SK-N-SH (cell line): ENCODE data around the gene TRHDE.

Source experiments
- CHD2 ChIP-seq: fragments of 150-350 bp; IDR thresholded peaks from 2 replicates; pipeline ENCODE4 v1.6.1; 2018; ENCODE audit warnings: low read length; ENCODE audit not compliant: partially characterized antibody
- CTCF ChIP-seq: fragments of 200-600 bp; sonication (generic); IDR thresholded peaks from 2 replicates; pipeline ENCODE4 v1.6.1; 2017; ENCODE audit warnings: antibody characterized with exemption, mild to moderate bottlenecking, moderate library complexity
- EP300 ChIP-seq, 2 experiments: IDR thresholded peaks; 2 replicates each; pipeline versions ENCODE4 v1.4.0 to v1.6.1; 2012; ENCODE audit warnings: borderline replicate concordance in 1 of 2, low read depth in 1 of 2, low read length in 1 of 2
- EZH2phosphoT487 ChIP-seq: fragments of 200-600 bp; sonication (generic); IDR thresholded peaks from 2 replicates; pipeline ENCODE4 v1.6.1; 2017; ENCODE audit warnings: low read depth, mixed run types, mild to moderate bottlenecking, antibody characterized with exemption, moderate library complexity, borderline replicate concordance
- POLR2AphosphoS5 ChIP-seq: IDR thresholded peaks from 2 replicates; pipeline ENCODE4 v1.6.1; 2012; ENCODE audit warnings: low read depth, low read length
- REST ChIP-seq: IDR thresholded peaks from 2 replicates; pipeline ENCODE4 v1.6.1; 2012; ENCODE audit warnings: mild to moderate bottlenecking, low read depth, low read length, moderate library complexity
- RFX5 ChIP-seq: IDR thresholded peaks from 2 replicates; pipeline ENCODE4 v1.6.1; 2012; ENCODE audit warnings: mild to moderate bottlenecking, improper control_type of control experiment, low read length
- TEAD4 ChIP-seq: IDR thresholded peaks from 2 replicates; pipeline ENCODE4 v1.4.0; 2012; ENCODE audit warnings: mild to moderate bottlenecking, borderline replicate concordance; ENCODE audit not compliant: insufficient read depth
- USF2 ChIP-seq: fragments of 150-350 bp; IDR thresholded peaks from 2 replicates; pipeline ENCODE4 v1.6.1; 2017; ENCODE audit warnings: antibody characterized with exemption, low read length, low read depth, borderline replicate concordance
- ZBTB33 ChIP-seq: IDR thresholded peaks from 2 replicates; pipeline ENCODE4 v1.4.0; 2012; ENCODE audit warnings: low read depth, borderline replicate concordance
- TF ChIP-seq, protein P1 (sequence below): IDR thresholded peaks from 2 replicates; pipeline ENCODE4 v1.4.0; 2012; ENCODE audit warnings: low read depth, borderline replicate concordance
- TF ChIP-seq, protein P2 (sequence below): IDR thresholded peaks from 2 replicates; pipeline ENCODE4; 2012

DNA sequence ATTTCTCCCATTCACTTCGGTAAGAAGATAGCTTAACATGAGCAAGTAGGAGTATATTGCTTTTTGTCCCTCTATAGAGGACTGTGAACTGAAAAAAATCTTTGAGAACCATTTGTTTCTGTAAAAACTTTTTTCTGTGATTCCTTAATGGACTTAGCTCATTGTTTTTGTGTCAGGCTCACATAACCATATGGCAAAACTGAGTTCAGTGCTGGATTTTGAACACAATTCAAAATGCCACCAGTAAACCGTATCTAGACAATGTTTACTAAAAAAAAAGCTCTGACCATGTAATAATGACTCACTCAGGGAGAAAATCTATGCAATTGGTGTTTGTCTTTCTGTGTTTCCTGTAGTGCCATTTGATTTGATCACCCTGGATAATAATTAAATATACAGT, 5.2 kb downstream of the TRHDE start:
- TF ChIP-seq EZH2phosphoT487 (no peak), CTCF (no peak), USF2 (no peak), RFX5 (no peak), POLR2AphosphoS5 (no peak), CHD2 (no peak), EP300 (IDR thresholded peaks at IDR 0.05; ENCODE audit: borderline replicate concordance in 1 of 2, low read depth in 1 of 2, low read length in 1 of 2) (no peak), ZBTB33 (no peak), TEAD4 (no peak), REST (no peak)
- TF ChIP-seq, protein P1, sequence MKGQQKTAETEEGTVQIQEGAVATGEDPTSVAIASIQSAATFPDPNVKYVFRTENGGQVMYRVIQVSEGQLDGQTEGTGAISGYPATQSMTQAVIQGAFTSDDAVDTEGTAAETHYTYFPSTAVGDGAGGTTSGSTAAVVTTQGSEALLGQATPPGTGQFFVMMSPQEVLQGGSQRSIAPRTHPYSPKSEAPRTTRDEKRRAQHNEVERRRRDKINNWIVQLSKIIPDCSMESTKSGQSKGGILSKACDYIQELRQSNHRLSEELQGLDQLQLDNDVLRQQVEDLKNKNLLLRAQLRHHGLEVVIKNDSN, result no peak
- TF ChIP-seq, protein P2, sequence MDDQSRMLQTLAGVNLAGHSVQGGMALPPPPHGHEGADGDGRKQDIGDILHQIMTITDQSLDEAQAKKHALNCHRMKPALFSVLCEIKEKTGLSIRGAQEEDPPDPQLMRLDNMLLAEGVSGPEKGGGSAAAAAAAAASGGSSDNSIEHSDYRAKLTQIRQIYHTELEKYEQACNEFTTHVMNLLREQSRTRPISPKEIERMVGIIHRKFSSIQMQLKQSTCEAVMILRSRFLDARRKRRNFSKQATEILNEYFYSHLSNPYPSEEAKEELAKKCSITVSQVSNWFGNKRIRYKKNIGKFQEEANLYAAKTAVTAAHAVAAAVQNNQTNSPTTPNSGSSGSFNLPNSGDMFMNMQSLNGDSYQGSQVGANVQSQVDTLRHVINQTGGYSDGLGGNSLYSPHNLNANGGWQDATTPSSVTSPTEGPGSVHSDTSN, result no peak
